Measurements from ENCODE around the gene MYOM3.

GRCh38 chr1:24149866-24150233, 37.9 kb upstream of the MYOM3 start:
- TF ChIP-seq CTCF (IDR thresholded peaks at IDR 0.05), result no peak
- peak in 1 of 2 donors; percentile 32 for TF ChIP-seq POLR2AphosphoS5 (IDR thresholded peaks at IDR 0.05; ENCODE audit: insufficient read depth in 1 of 2, low read depth in 1 of 2)

Data from vagina (tissue), 2 donors.